GM19193 (cell line): ENCODE measurements around the gene FAM237B.

Experiments used
- POLR2A ChIP-seq: IDR thresholded peaks from 4 replicates; pipeline ENCODE4 v1.6.1; 2011; ENCODE audit not compliant: insufficient read depth, insufficient read length; ENCODE audit errors: extremely low read depth

FAM237B gene

GRCh38 chr7:90311175-90311574 is 9.9 kb downstream of the FAM237B start:
- no peak for TF ChIP-seq POLR2A

GRCh38 chr7:90309872-90310271 is 11.2 kb downstream of the FAM237B start:
- TF ChIP-seq POLR2A: no peak

GRCh38 chr7:90303241-90303640 is 17.9 kb downstream of the FAM237B start:
- no peak for TF ChIP-seq POLR2A

DNA sequence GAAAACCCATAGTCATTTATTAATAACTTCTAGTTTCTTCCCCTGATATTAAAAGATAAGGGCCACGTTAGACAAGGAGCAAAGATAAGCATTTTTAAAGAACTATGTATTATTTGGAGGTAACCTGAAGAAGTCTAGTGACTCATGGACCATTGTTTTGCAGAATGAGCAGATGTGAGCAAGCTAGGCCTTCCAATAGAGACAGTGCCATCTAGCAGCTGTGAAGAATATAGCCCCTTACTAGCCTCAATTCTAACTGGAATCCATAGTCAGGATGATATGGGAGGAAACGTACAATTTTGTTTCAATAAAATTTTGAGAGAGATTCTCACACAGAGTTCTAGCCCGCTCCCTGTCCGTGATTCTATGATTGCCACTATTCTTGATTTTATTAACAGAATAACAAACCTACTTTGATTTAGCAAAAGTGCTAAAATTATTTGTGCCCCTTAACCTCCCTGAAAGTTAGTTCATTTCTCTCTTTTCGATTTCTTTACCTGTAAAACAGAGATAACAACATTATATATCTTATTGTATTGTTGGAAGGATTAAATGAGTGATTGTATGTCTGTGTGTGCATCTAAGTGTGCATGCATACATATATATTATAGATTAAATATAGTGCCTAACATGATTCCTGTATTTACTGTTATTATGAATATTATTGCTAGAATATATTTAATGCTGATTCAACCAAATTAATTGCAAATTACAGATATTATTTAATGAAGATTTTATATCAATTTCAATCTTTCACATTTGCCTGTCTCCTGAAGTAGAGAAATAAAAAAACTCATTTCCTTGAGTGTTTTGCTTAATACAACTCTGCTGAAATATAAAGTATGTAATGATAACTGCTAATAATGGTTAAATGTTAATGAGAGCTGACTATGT is 22.7 kb downstream of the FAM237B start:
- TF ChIP-seq POLR2A: no peak

- TF ChIP-seq POLR2A: no peak
Observed at GRCh38 chr7:90290244-90291113, 30.6 kb downstream of the FAM237B start.

- TF ChIP-seq POLR2A: no peak
Observed at GRCh38 chr7:90288154-90288553, 33.0 kb downstream of the FAM237B start.

GRCh38 chr7:90276033-90276728 is 44.9 kb downstream of the FAM237B start:
- no peak for TF ChIP-seq POLR2A

GRCh38 chr7:90274161-90274560 is 46.9 kb downstream of the FAM237B start:
- no peak for TF ChIP-seq POLR2A

- TF ChIP-seq POLR2A: no peak
Observed at GRCh38 chr7:90272242-90272641, 48.9 kb downstream of the FAM237B start.

DNA sequence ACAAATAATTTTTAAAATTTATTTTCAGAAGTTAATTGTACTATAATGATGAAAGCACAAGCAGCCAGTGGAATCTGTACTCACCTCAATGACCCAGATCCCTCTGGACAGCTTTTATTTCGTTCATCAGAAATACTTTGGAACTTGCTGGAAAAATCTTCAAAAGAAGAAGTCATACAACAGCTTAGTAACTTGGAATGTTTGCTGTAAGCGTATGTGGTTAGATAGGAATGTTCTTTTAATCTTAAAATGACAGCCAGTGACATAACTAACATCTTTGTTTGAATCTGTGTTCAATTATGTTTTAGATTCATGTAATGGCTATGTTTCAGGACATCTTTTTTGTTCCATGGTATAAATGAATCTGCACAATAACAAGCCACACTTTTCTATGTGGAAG is 49.4 kb downstream of the FAM237B start:
- TF ChIP-seq POLR2A: no peak

DNA sequence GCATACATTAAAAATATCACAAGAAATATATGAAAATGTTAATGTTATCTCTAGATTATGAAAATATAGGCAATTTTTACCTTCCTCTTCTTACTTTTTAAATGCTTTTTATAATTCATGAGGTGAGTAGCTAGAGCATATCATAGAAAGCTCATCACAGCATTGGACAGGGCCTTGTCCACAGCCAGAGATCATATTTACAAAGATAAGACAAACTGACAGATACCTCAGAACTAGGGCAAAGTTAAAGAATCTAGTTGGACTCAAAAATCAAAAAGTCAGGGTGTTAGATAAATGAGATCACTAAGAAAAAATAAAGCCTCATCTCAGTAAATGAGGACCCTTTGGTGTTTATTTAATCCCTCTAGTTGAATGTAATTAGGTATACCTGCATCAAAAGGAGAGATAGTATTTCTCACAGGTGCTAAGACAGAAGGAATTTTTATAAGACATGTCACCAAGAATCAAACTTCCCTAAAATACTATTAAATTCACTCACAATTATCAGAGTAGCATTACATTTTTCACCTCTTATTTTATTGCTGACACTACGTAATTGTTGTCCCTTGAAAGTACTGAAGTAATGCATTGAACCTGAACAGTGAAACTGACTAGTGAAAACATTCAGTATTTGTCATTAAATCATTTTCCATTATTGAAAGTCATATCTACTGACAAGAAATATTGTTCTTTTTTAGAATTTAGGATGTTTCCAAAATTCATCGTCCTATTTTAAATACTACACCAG is 50.5 kb downstream of the FAM237B start:
- no peak for TF ChIP-seq POLR2A

- no peak for TF ChIP-seq POLR2A
Observed at GRCh38 chr7:90269163-90269562, 51.9 kb downstream of the FAM237B start.

DNA sequence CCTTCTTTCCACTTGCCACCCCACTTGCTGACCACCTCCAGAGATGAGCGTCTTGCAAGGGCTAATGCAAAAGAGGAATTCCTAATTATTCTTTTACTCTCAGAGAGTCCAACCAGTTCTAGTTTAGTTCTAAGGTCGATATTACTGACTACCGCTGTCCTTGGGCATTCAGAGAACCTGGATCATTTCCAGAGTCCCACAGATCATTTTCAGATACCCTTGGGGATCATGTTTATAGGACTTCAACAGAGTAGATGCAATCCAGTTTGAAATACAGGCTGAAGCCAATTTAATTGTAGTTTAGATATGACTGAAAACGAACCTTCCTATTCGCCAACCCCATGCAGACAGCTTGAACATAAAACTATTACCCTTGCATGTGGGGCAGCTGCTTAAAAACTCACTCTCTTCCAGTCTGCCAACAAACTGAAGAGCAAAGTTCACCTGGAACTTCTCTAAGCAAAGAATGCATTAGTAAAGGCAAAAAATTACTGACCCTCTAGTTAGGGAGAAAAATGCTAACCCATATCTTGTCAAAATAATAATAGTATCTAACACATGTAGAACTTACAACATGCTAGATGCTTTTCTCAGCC is 53.7 kb downstream of the FAM237B start:
- no peak for TF ChIP-seq POLR2A

DNA sequence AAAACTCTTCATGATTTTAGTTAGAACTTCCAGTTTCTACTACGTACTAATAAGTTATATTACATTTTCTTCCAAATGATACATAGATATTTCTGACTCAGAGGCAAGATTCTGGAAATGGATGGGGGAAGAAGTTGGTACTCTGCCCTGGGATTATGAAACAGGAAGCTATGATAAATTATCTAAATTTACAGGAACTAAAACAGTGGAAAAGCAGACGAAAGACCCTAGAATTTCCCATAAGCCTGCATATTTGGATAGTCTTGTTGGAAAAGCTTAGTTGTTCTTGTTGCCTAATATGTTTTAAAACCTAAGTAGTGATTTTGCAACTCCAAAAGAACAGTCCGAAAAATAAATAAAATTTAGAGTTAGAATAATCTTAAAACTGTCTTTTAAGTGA is 54.3 kb downstream of the FAM237B start:
- no peak for TF ChIP-seq POLR2A
